ENCODE data around the gene CLEC4C. TPM values are rescaled to one million over a fixed set of nuclear protein-coding genes. Genes with fewer than 3 reads are reported as not detected.

The CLEC4C gene
- total and polyA plus RNA-seq, 2 of the 8 experiments (the other 6 are each of a cell fraction or from before 2014, with no cell fraction given) = 0.76 TPM; not detected in 1

DNA sequence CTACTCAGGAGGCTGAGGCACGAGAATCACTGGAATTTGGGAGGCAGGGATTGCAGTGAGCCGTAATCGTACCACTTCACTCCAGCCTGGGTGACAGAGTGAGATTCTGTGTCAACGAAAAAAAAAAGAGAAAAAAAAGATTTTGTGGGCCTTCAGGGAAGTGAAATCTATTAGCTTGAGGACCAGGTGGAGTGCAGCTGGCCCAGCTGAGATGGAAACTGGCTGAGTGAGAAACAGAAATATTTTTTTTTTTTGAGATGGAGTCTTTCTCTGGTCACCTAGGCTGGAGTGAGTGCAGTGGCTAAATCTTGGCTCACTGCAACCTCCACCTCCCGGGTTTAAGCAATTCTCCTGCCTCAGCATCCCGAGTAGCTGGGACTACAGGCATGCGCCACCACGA, 2.3 kb upstream of the CLEC4C start (continued):
- no peak for TF ChIP-seq RNF2 (IDR thresholded peaks at IDR 0.05; ENCODE audit: borderline replicate concordance, low read depth, low read length, missing control alignments, poor library complexity, severe bottlenecking)
- TF ChIP-seq POU5F1 (IDR thresholded peaks at IDR 0.05; ENCODE audit: low read depth, low read length) = no peak
- TF ChIP-seq FOSL1 (IDR thresholded peaks at IDR 0.05; ENCODE audit: insufficient read depth, low read depth, low read length) = no peak
